GM12878 (cell line): Measurements from ENCODE around the gene LGALS1. TPM values are rescaled to one million over a fixed set of nuclear protein-coding genes. Genes with fewer than 3 reads are reported as not detected.

ENCODE experiments used
- ATF7 ChIP-seq: fragments of 450-650 bp; IDR thresholded peaks from 2 replicates; pipeline ENCODE4 v1.6.1; 2016; ENCODE audit warnings: low read depth, mild to moderate bottlenecking
- BCLAF1 ChIP-seq: fragments of 450-650 bp; IDR thresholded peaks from 2 replicates; pipeline ENCODE4 v1.6.1; 2017; ENCODE audit warnings: antibody characterized with exemption, mild to moderate bottlenecking, moderate library complexity
- CHD4 ChIP-seq: fragments of 200-600 bp; sonication (generic); IDR thresholded peaks from 2 replicates; pipeline ENCODE4 v1.6.1; 2016; ENCODE audit warnings: mild to moderate bottlenecking
- FOXK2 ChIP-seq: fragments of 450-650 bp; IDR thresholded peaks from 2 replicates; pipeline ENCODE4 v1.6.1; 2017; ENCODE audit warnings: mild to moderate bottlenecking, moderate library complexity
- HDGF ChIP-seq: fragments of 450-650 bp; IDR thresholded peaks from 2 replicates; pipeline ENCODE4 v1.6.1; 2016; ENCODE audit warnings: antibody characterized with exemption
- JUNB ChIP-seq: IDR thresholded peaks from 2 replicates; pipeline ENCODE4 v1.6.1; 2016; ENCODE audit warnings: antibody characterized with exemption, mild to moderate bottlenecking
- KAT2A ChIP-seq: conservative IDR thresholded peaks from 2 replicates; pipeline ENCODE4 v1.6.1; 2011; ENCODE audit warnings: low read depth, low read length; ENCODE audit not compliant: control insufficient read depth
- MEF2A ChIP-seq: IDR thresholded peaks from 2 replicates; pipeline ENCODE4 v1.6.1; 2011; ENCODE audit warnings: low read depth, mild to moderate bottlenecking, low read length, moderate library complexity; ENCODE audit not compliant: insufficient read depth
- MTA2 ChIP-seq: fragments of 450-650 bp; IDR thresholded peaks from 2 replicates; pipeline ENCODE4 v1.6.1; 2016; ENCODE audit warnings: low read depth, mild to moderate bottlenecking, moderate library complexity
- MYC ChIP-seq: IDR thresholded peaks from 2 replicates; pipeline ENCODE4 v1.6.1; 2011; ENCODE audit warnings: mild to moderate bottlenecking, low read length, moderate library complexity, inconsistent platforms; ENCODE audit not compliant: insufficient read depth, insufficient replicate concordance, insufficient read length, severe bottlenecking
- RAD21 ChIP-seq: IDR thresholded peaks from 2 replicates; pipeline ENCODE4 v1.6.1; 2011; ENCODE audit warnings: mild to moderate bottlenecking, low read depth, low read length, moderate library complexity; ENCODE audit not compliant: insufficient read depth
- RFX5 ChIP-seq: IDR thresholded peaks from 2 replicates; pipeline ENCODE4 v1.6.1; 2011; ENCODE audit warnings: low read depth, low read length, improper control_type of control experiment
- SIX5 ChIP-seq: IDR thresholded peaks from 2 replicates; pipeline ENCODE4 v1.6.1; 2011; ENCODE audit warnings: mild to moderate bottlenecking, low read depth, low read length, moderate library complexity; ENCODE audit not compliant: severe bottlenecking
- SMC3 ChIP-seq: IDR thresholded peaks from 2 replicates; pipeline ENCODE4 v1.6.1; 2011; ENCODE audit warnings: low read length, improper control_type of control experiment, borderline replicate concordance
- SP1 ChIP-seq: IDR thresholded peaks from one replicate; pipeline ENCODE4 v1.6.1; 2011; ENCODE audit warnings: low read depth, low read length
- SREBF1 ChIP-seq: IDR thresholded peaks from 2 replicates; pipeline ENCODE4 v1.6.1; 2012; ENCODE audit warnings: mild to moderate bottlenecking, low read length
- TAF1 ChIP-seq: IDR thresholded peaks from 2 replicates; pipeline ENCODE4 v1.6.1; 2011; ENCODE audit warnings: mild to moderate bottlenecking, low read depth, low read length, borderline replicate concordance
- TBL1XR1 ChIP-seq: IDR thresholded peaks from 2 replicates; pipeline ENCODE4 v1.6.1; 2012; ENCODE audit warnings: low read depth, low read length, improper control_type of control experiment
- TCF12 ChIP-seq: IDR thresholded peaks from 2 replicates; pipeline ENCODE4 v1.6.1; 2011; ENCODE audit warnings: low read depth, mild to moderate bottlenecking, low read length
- YY1 ChIP-seq: IDR thresholded peaks from 2 replicates; pipeline ENCODE4 v1.6.1; 2011; ENCODE audit warnings: low read depth, mild to moderate bottlenecking, low read length
- ZNF217 ChIP-seq: fragments of 450-650 bp; IDR thresholded peaks from 2 replicates; pipeline ENCODE4 v1.6.1; 2017; ENCODE audit warnings: antibody characterized with exemption, mild to moderate bottlenecking
- polyA plus RNA-seq, 11 experiments: library from polyadenylated mRNA; depleted of rRNA in 4 of 11; unstranded in 6 of 11; stranded (reverse) in 5 of 11; fragments of >200 nt; fragmentation: Nextera tagmentation in 4 of 11; fragmentation: Illumina TruSeq in 1 of 11; extraction: Ambion mirVana in 4 of 11; extraction: Trizol in 1 of 11; gene quantifications; 1 replicate in 1 of 11; 2 replicates in 10 of 11; pipeline versions ENCODE4 v1.2.1 to v1.2.3, GENCODE V29; 2011 to 2016; ENCODE audit warnings: inconsistent platforms in 2 of 11, missing spikeins in 2 of 11, low read depth in 1 of 11
- total RNA-seq, 4 experiments: library from RNA; depleted of rRNA in 3 of 4; stranded (reverse); fragments of >200 nt in 3 of 4; fragmentation: Illumina TruSeq in 1 of 4; extraction: Trizol in 1 of 4; gene quantifications; 2 replicates each; pipeline versions ENCODE4 v1.2.1 to v1.2.3, GENCODE V29; 2013 to 2021
- TF ChIP-seq, protein P1 (sequence below): fragments of 450-650 bp; formaldehyde crosslinking; IDR thresholded peaks from 2 replicates; pipeline ENCODE4 v1.4.0; 2022; ENCODE audit warnings: mild to moderate bottlenecking, moderate library complexity
- TF ChIP-seq, protein P2 (sequence below): fragments of 450-650 bp; IDR thresholded peaks from 2 replicates; pipeline ENCODE4 v1.6.1; 2016; ENCODE audit warnings: mild to moderate bottlenecking
- TF ChIP-seq, protein P3 (sequence below): IDR thresholded peaks from 2 replicates; pipeline ENCODE4 v1.6.1; 2011; ENCODE audit warnings: borderline replicate concordance, low read depth, mild to moderate bottlenecking, moderate library complexity, low read length; ENCODE audit not compliant: insufficient read depth, poor library complexity, severe bottlenecking

Gene LGALS1
- total and polyA plus RNA-seq, 10 of the 15 experiments (the other 5 are each of a cell fraction or from before 2014, with no cell fraction given) = 312 to 1,889 (median 706) TPM

- TF ChIP-seq KAT2A (no peak), ATF7 (peak; percentile 78), TAF1 (peak; percentile 58; the same call in 1 of the 2 replicates), SREBF1 (no peak), BCLAF1 (no peak), FOXK2 (peak; percentile 70), MTA2 (peak; percentile 80), SIX5 (no peak), JUNB (peak; percentile 22; the same call in 1 of the 2 replicates), ZNF217 (no peak; the same call in 1 of the 2 replicates), RFX5 (no peak), HDGF (0 out of 2 replicates have a peak, but pooled peaks have one; percentile 9), MEF2A (peak; percentile 79), SP1 (peak; percentile 89), MYC (peak; percentile 52), CHD4 (peak; percentile 88; the same call in 1 of the 2 replicates), YY1 (peak; percentile 84), RAD21 (no peak), SMC3 (no peak), TBL1XR1 (peak; percentile 88; the same call in 1 of the 2 replicates), TCF12 (peak; percentile 95)
- TF ChIP-seq, protein P1, sequence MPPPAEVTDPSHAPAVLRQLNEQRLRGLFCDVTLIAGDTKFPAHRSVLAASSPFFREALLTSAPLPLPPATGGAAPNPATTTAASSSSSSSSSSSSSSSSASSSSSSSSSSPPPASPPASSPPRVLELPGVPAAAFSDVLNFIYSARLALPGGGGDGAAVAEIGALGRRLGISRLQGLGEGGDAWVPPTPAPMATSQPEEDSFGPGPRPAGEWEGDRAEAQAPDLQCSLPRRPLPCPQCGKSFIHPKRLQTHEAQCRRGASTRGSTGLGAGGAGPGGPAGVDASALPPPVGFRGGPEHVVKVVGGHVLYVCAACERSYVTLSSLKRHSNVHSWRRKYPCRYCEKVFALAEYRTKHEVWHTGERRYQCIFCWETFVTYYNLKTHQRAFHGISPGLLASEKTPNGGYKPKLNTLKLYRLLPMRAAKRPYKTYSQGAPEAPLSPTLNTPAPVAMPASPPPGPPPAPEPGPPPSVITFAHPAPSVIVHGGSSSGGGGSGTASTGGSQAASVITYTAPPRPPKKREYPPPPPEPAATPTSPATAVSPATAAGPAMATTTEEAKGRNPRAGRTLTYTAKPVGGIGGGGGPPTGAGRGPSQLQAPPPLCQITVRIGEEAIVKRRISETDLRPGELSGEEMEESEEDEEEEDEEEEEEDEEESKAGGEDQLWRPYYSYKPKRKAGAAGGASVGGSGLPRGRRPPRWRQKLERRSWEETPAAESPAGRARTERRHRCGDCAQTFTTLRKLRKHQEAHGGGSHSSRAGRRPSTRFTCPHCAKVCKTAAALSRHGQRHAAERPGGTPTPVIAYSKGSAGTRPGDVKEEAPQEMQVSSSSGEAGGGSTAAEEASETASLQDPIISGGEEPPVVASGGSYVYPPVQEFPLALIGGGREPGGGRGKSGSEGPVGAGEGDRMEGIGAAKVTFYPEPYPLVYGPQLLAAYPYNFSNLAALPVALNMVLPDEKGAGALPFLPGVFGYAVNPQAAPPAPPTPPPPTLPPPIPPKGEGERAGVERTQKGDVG (CRISPR knock-in tag) = no peak
- TF ChIP-seq, protein P2, sequence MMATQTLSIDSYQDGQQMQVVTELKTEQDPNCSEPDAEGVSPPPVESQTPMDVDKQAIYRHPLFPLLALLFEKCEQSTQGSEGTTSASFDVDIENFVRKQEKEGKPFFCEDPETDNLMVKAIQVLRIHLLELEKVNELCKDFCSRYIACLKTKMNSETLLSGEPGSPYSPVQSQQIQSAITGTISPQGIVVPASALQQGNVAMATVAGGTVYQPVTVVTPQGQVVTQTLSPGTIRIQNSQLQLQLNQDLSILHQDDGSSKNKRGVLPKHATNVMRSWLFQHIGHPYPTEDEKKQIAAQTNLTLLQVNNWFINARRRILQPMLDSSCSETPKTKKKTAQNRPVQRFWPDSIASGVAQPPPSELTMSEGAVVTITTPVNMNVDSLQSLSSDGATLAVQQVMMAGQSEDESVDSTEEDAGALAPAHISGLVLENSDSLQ = peak; percentile 36; the same call in 1 of the 2 replicates
- TF ChIP-seq, protein P3, sequence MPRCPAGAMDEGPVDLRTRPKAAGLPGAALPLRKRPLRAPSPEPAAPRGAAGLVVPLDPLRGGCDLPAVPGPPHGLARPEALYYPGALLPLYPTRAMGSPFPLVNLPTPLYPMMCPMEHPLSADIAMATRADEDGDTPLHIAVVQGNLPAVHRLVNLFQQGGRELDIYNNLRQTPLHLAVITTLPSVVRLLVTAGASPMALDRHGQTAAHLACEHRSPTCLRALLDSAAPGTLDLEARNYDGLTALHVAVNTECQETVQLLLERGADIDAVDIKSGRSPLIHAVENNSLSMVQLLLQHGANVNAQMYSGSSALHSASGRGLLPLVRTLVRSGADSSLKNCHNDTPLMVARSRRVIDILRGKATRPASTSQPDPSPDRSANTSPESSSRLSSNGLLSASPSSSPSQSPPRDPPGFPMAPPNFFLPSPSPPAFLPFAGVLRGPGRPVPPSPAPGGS = peak; percentile 91
Observed at GRCh38 chr22:37633089-37633624, 42.3 kb upstream of the LGALS1 start (continued).
